Measurements from ENCODE around the gene ADD3. TPM values are rescaled to one million over a fixed set of nuclear protein-coding genes. Genes with fewer than 3 reads are reported as not detected.

The ADD3 gene
- total and polyA plus RNA-seq, 2 of the 13 experiments (the other 11 are each of a cell fraction or from before 2014, with no cell fraction given), result 44.7 to 57.5 TPM

- FAIRE-seq (no peak), DNase-seq (ENCODE audit: low spot score) (no peak), ATAC-seq (no peak)
- ChIA-PET POLR2A (no interaction called here), CTCF (ENCODE audit: low intra/inter-chr PET ratio, low total read pairs) (no interaction called here)
- Histone ChIP-seq H3K4me2 (ENCODE audit: low read depth, low read length) (no peak overlapping the region), H3K4me1 (ENCODE audit: insufficient read depth, low read length) (peaks cover 28% of the 10 kb centered on the region), H3K9me3 (ENCODE audit: low read length) (no peaks in the 10 kb centered on the region), H2AFZ (ENCODE audit: low read length) (no peak overlapping the region), H4K20me1 (ENCODE audit: insufficient read depth, low read length) (no peaks in the 10 kb centered on the region), H3K27ac (ENCODE audit: extremely low read length, insufficient read depth, low read length) (no peak overlapping the region), H3K4me3 (replicated peaks in 1 of 3; ENCODE audit: insufficient read depth in 1 of 3, low read depth in 2 of 3, low read length in 3 of 3) (no peak overlapping the region), H3K27me3 (ENCODE audit: control insufficient read depth in 1 of 2, insufficient read depth in 2 of 2, low read length in 2 of 2) (no peaks in the 10 kb centered on the region), H3K9ac (ENCODE audit: insufficient read depth, low read depth, low read length) (no peak overlapping the region), H3K36me3 (replicated peaks in 1 of 2; ENCODE audit: control insufficient read depth in 1 of 2, insufficient read depth in 2 of 2, low read length in 2 of 2) (no peaks in the 10 kb centered on the region), H3K79me2 (ENCODE audit: insufficient read depth, low read length) (no peaks in the 10 kb centered on the region)
- 100% methylated on average over 1 of the region's 1 CpG for WGBS (ENCODE audit: low lambda C conversion rate)
- in situ Hi-C loops (cut with HindIII; ENCODE audit: extremely low pct_ligation_motif_present, low pct_unique_long_range_greater_than_20kb), result no loop called here
- BruUV-seq (replicated peaks), result no TSS peak
- TF ChIP-seq SOX13 (IDR thresholded peaks at IDR 0.05) (no peak), SOX13 (CRISPR knock-in tag; conservative IDR thresholded peaks at IDR 0.05 in 1 of 2, IDR thresholded peaks at IDR 0.05 in 1 of 2) (no peak), TEAD2 (CRISPR knock-in tag; IDR thresholded peaks at IDR 0.05) (no peak), ZNF446 (CRISPR knock-in tag; IDR thresholded peaks at IDR 0.05) (no peak), MEF2D (CRISPR knock-in tag; IDR thresholded peaks at IDR 0.05) (no peak), DMAP1 (CRISPR knock-in tag; IDR thresholded peaks at IDR 0.05) (no peak), ZNF878 (CRISPR knock-in tag; IDR thresholded peaks at IDR 0.05) (no peak), KLF13 (CRISPR knock-in tag; IDR thresholded peaks at IDR 0.05) (no peak), ZNF263 (CRISPR knock-in tag; IDR thresholded peaks at IDR 0.05) (no peak)
- intact Hi-C loops (cut with micrococcal nuclease; ENCODE audit: unreplicated experiment), result loop anchor here (5.0 to 10.0 kb wide), 2 partner anchors 153 to 310 kb away; no protein-coding TSS in a partner anchor
Measured at GRCh38 chr10:109962247-109962646, 45.5 kb upstream of the ADD3 start.

DNA sequence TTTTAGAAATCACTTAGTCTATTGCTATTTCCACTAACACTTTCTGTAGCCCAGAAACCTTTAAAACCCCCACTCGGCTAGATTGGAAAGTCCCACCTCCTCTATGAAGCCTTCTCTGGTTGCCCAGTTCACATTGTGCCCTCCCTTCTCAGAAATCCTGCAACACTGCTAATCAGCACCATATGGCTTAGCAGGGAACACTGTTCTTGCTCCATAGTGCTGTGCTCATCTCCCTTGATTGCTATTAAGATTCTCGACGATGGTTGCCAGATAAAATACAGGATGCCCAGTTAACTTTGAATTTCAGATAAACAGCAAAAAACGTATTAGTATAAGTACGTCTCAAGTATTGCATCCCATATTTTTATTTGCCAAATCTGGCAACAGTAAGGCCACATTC lies 44.3 kb upstream of the ADD3 start:
- intact Hi-C loops (cut with micrococcal nuclease; ENCODE audit: unreplicated experiment), result loop anchor here (5.0 to 10.0 kb wide), 2 partner anchors 151 to 311 kb away; no protein-coding TSS in a partner anchor
- BruUV-seq (replicated peaks), result no TSS peak
- POLR2A ChIA-PET, result interaction anchor here (2.8 kb wide), 1 partner anchor 45 kb away, joined by 16 read pairs; the partner anchor contains the start of gene ADD3
- 85% methylated on average over 5 of the region's 5 CpGs for WGBS (ENCODE audit: low lambda C conversion rate)
- no peak overlapping the region for H3K4me2 ChIP-seq (ENCODE audit: low read depth, low read length)
- FAIRE-seq (no peak), ATAC-seq (no peak), DNase-seq (ENCODE audit: low spot score) (no peak)
- H3K27ac ChIP-seq (ENCODE audit: extremely low read length, insufficient read depth, low read length), result no peak overlapping the region
- in situ Hi-C loops (cut with HindIII; ENCODE audit: extremely low pct_ligation_motif_present, low pct_unique_long_range_greater_than_20kb), result no loop called here
- no peak overlapping the region for H3K9ac ChIP-seq (ENCODE audit: insufficient read depth, low read depth, low read length)
- TF ChIP-seq TGIF2 (CRISPR knock-in tag; IDR thresholded peaks at IDR 0.05) (no peak), KDM3A (CRISPR knock-in tag; IDR thresholded peaks at IDR 0.05; ENCODE audit: low read depth) (no peak), ZNF816 (CRISPR knock-in tag; IDR thresholded peaks at IDR 0.05; ENCODE audit: borderline replicate concordance) (no peak), ZGPAT (CRISPR knock-in tag; IDR thresholded peaks at IDR 0.05) (no peak), SAFB2 (CRISPR knock-in tag; IDR thresholded peaks at IDR 0.05; ENCODE audit: borderline replicate concordance, low read depth) (no peak), SRY (CRISPR knock-in tag; IDR thresholded peaks at IDR 0.05) (no peak), WIZ (CRISPR knock-in tag; IDR thresholded peaks at IDR 0.05) (no peak), ZBTB21 (CRISPR knock-in tag; IDR thresholded peaks at IDR 0.05) (no peak), PHB2 (IDR thresholded peaks at IDR 0.05; ENCODE audit: partially characterized antibody) (no peak), SALL1 (CRISPR knock-in tag; IDR thresholded peaks at IDR 0.05) (no peak)
- no peaks in the 10 kb centered on the region for H3K36me3 ChIP-seq (replicated peaks in 1 of 2; ENCODE audit: control insufficient read depth in 1 of 2, insufficient read depth in 2 of 2, low read length in 2 of 2)
- CTCF ChIA-PET (ENCODE audit: low intra/inter-chr PET ratio, low total read pairs), result no interaction called here
- peaks cover 39% of the 10 kb centered on the region for H3K4me1 ChIP-seq (ENCODE audit: insufficient read depth, low read length)
- H3K79me2 ChIP-seq (ENCODE audit: insufficient read depth, low read length), result no peaks in the 10 kb centered on the region
- no peak overlapping the region for H2AFZ ChIP-seq (ENCODE audit: low read length)
- no peaks in the 10 kb centered on the region for H3K27me3 ChIP-seq (ENCODE audit: control insufficient read depth in 1 of 2, insufficient read depth in 2 of 2, low read length in 2 of 2)
- no peaks in the 10 kb centered on the region for H3K9me3 ChIP-seq (ENCODE audit: low read length)
- H4K20me1 ChIP-seq (ENCODE audit: insufficient read depth, low read length), result no peaks in the 10 kb centered on the region
- H3K4me3 ChIP-seq (replicated peaks in 1 of 3; ENCODE audit: insufficient read depth in 1 of 3, low read depth in 2 of 3, low read length in 3 of 3), result no peak overlapping the region

Data from HepG2 (cell line).